ENCODE measurements around the gene GIGYF2.

DNA sequence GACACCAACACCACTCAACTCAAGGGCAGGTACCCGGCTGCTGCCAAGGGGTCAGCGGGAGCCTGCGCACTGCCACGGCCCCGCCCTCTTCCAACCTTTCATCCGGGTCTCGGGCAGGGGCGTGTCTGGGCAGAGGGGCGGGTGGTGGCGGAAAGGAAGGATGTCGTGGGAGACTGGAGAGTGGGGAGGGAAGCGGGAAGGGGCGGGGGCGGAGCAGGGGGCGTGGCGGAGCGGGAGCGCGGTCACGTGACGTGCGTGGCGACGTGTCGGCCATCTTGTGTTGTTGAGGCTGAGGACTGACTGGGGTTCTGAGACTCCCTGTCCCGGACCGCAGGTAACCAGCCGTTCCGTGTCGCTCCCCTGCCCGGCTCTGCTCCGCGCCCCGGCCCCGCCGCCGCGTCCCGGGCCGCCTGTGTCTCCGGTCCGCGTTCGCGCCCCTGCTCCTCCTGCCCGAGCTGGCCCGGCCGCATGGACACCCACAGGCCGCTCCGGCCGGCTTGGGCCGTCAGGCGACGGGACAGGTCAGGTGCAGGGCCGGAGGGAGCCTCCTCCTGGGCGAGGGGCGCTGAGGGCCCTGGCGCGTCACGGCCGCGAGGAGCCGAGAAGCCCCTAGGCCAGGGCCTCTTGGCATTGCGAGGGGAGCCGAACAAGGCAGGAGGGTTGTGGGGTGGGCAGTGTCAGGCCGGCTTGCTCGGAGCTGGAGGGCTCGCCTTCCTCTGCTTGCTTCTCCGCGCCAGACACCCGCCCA is at the start of gene GIGYF2:
- TF ChIP-seq EZH2 (IDR thresholded peaks at IDR 0.05; ENCODE audit: borderline replicate concordance, low read length): no peak
- TF ChIP-seq, protein P1, sequence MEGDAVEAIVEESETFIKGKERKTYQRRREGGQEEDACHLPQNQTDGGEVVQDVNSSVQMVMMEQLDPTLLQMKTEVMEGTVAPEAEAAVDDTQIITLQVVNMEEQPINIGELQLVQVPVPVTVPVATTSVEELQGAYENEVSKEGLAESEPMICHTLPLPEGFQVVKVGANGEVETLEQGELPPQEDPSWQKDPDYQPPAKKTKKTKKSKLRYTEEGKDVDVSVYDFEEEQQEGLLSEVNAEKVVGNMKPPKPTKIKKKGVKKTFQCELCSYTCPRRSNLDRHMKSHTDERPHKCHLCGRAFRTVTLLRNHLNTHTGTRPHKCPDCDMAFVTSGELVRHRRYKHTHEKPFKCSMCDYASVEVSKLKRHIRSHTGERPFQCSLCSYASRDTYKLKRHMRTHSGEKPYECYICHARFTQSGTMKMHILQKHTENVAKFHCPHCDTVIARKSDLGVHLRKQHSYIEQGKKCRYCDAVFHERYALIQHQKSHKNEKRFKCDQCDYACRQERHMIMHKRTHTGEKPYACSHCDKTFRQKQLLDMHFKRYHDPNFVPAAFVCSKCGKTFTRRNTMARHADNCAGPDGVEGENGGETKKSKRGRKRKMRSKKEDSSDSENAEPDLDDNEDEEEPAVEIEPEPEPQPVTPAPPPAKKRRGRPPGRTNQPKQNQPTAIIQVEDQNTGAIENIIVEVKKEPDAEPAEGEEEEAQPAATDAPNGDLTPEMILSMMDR (conservative IDR thresholded peaks at IDR 0.05 in 1 of 2, IDR thresholded peaks at IDR 0.05 in 1 of 2; ENCODE audit: extremely low read depth in 1 of 2, insufficient read depth in 1 of 2, low read depth in 1 of 2, low read length in 2 of 2): no peak
